Liver (tissue), 9 donors: ENCODE data around the gene MTFR1L. TPM values are rescaled to one million over a fixed set of nuclear protein-coding genes. Genes with fewer than 3 reads are reported as not detected.

Experiments used
- DNase-seq: peaks from one replicate; pipeline ENCODE4 v3.0.0-alpha.2; 2017; ENCODE audit warnings: low spot score
- H3K27ac ChIP-seq, 2 donors: one replicate each; pipeline ENCODE4 v1.7.0; 2013; ENCODE audit warnings: inconsistent platforms in 2 of 2, low read length in 2 of 2, control low read depth in 1 of 2, low read depth in 1 of 2, mild to moderate bottlenecking in 1 of 2
- H3K27me3 ChIP-seq, 4 donors: one replicate each; pipeline versions ENCODE4 v1.6.1 to v1.7.0; 2013; ENCODE audit warnings: low read length in 3 of 4, inconsistent platforms in 1 of 4, mild to moderate bottlenecking in 1 of 4, moderate library complexity in 1 of 4; ENCODE audit not compliant: control insufficient read depth in 4 of 4, insufficient read depth in 4 of 4
- H3K36me3 ChIP-seq, 4 donors: one replicate each; pipeline versions ENCODE4 v1.6.1 to v1.7.0; 2013; ENCODE audit warnings: low read length in 3 of 4, mild to moderate bottlenecking in 3 of 4, low read depth in 1 of 4, moderate library complexity in 1 of 4; ENCODE audit not compliant: control insufficient read depth in 4 of 4, insufficient read depth in 3 of 4
- H3K4me1 ChIP-seq, 4 donors: one replicate each; pipeline versions ENCODE4 v1.6.1 to v1.7.0; 2013; ENCODE audit warnings: low read length in 3 of 4, mild to moderate bottlenecking in 3 of 4, moderate library complexity in 1 of 4; ENCODE audit not compliant: control insufficient read depth in 4 of 4, insufficient read depth in 4 of 4
- H3K4me3 ChIP-seq, 3 donors: one replicate each; pipeline versions ENCODE4 v1.6.1 to v1.7.0; 2013; ENCODE audit warnings: low read length in 3 of 3, control low read depth in 1 of 3, low read depth in 1 of 3, mild to moderate bottlenecking in 1 of 3
- H3K9ac ChIP-seq, 2 donors: one replicate each; pipeline ENCODE4 v1.7.0; 2013; ENCODE audit warnings: low read length in 2 of 2, mild to moderate bottlenecking in 2 of 2, moderate library complexity in 2 of 2, control low read depth in 1 of 2, low read depth in 1 of 2
- H3K9me3 ChIP-seq, 4 donors: one replicate each; pipeline versions ENCODE4 v1.6.1 to v1.7.0; 2013; ENCODE audit warnings: low read length in 3 of 4; ENCODE audit not compliant: control insufficient read depth in 4 of 4
- ATF3 ChIP-seq: IDR thresholded peaks from 2 replicates; pipeline ENCODE4 v1.6.1; 2016; ENCODE audit warnings: antibody characterized with exemption
- CTCF ChIP-seq: fragments of 150-350 bp; IDR thresholded peaks from 2 replicates; pipeline ENCODE4 v1.5.1; 2017; ENCODE audit warnings: improper control_type of control experiment, low read depth, low read length; ENCODE audit not compliant: missing input control
- EGR1 ChIP-seq, 2 donors: IDR thresholded peaks; 2 replicates each; pipeline ENCODE4 v1.6.1; 2016 to 2018; ENCODE audit warnings: antibody characterized with exemption in 2 of 2, low read depth in 2 of 2
- FOXA1 ChIP-seq: IDR thresholded peaks from 2 replicates; pipeline ENCODE4 v1.6.1; 2016; ENCODE audit warnings: antibody characterized with exemption
- HNF4A ChIP-seq, 2 donors: conservative IDR thresholded peaks; 2 replicates each; pipeline ENCODE4 v1.6.1; 2016; ENCODE audit warnings: antibody characterized with exemption in 2 of 2, mild to moderate bottlenecking in 2 of 2
- HNF4G ChIP-seq: IDR thresholded peaks from 2 replicates; pipeline ENCODE4 v1.6.1; 2016; ENCODE audit warnings: antibody characterized with exemption
- MAX ChIP-seq: IDR thresholded peaks from 2 replicates; pipeline ENCODE4 v1.6.1; 2016; ENCODE audit warnings: antibody characterized with exemption
- NR2F2 ChIP-seq: IDR thresholded peaks from 2 replicates; pipeline ENCODE4 v1.6.1; 2016; ENCODE audit warnings: antibody characterized with exemption
- RAD21 ChIP-seq, 2 donors: IDR thresholded peaks; 2 replicates each; pipeline ENCODE4 v1.6.1; 2016; ENCODE audit warnings: antibody characterized with exemption in 2 of 2, mild to moderate bottlenecking in 2 of 2
- RXRA ChIP-seq, 2 donors: IDR thresholded peaks; 2 replicates each; pipeline ENCODE4 v1.6.1; 2017 to 2018; ENCODE audit warnings: antibody characterized with exemption in 2 of 2, mild to moderate bottlenecking in 1 of 2
- SP1 ChIP-seq: IDR thresholded peaks from 2 replicates; pipeline ENCODE4 v1.6.1; 2018; ENCODE audit warnings: antibody characterized with exemption, mild to moderate bottlenecking
- TAF1 ChIP-seq: conservative IDR thresholded peaks from 2 replicates; pipeline ENCODE4 v1.6.1; 2016; ENCODE audit warnings: antibody characterized with exemption, mild to moderate bottlenecking
- ZBTB33 ChIP-seq: IDR thresholded peaks from 2 replicates; pipeline ENCODE4 v1.6.1; 2016; ENCODE audit warnings: antibody characterized with exemption
- WGBS: extraction: QIAGEN DNeasy Blood & Tissue Kit; methylation state at CpG from one replicate; pipeline ENCODE4 v1.1.7; 2013; 5-methylcytosine and 5-hydroxymethylcytosine counted together
- polyA plus RNA-seq, 2 donors: library from polyadenylated mRNA; stranded (reverse) in 1 of 2; unstranded in 1 of 2; fragments of 200-250 nt in 1 of 2; fragments of >200 nt in 1 of 2; fragmentation: Nextera tagmentation in 1 of 2; extraction: Ambion mirVana in 1 of 2; gene quantifications; one replicate each; pipeline versions ENCODE4 v1.2.1 to v1.2.3, GENCODE V29; 2013 to 2015
- total RNA-seq, 2 donors: library from RNA; depleted of rRNA; stranded (reverse); fragments of >200 nt; gene quantifications; one replicate each; pipeline ENCODE4 v1.2.3, GENCODE V29; 2014
- donor health status: healthy.
- donor health status: healthy.
- donor health status: healthy.
- donor health status: healthy.
- donor health status: healthy.

MTFR1L gene
- total and polyA plus RNA-seq, 4 donors = 22.5 to 48.4 (median 40.2) TPM

GRCh38 chr1:25780318-25781129 lies 39.2 kb upstream of the MTFR1L start:
- no peak overlapping the region for H3K4me3 ChIP-seq
- no peak overlapping the region for H3K9ac ChIP-seq
- H3K4me1 ChIP-seq = peaks cover 6 to 14% (median 12%) of the 10 kb centered on the region in 4 donors

GRCh38 chr1:25781130-25781433 lies 38.7 kb upstream of the MTFR1L start:
- TF ChIP-seq HNF4G (no peak), EGR1 (IDR thresholded peaks at IDR 0.05; ENCODE audit: low read depth in 2 of 2) (no peak), NR2F2 (peak; percentile 24), RXRA (IDR thresholded peaks at IDR 0.05) (peak in 1 of 2 donors; percentile 15), HNF4A (conservative IDR thresholded peaks at IDR 0.05) (peak; percentile 37 to 73)
- H3K27ac ChIP-seq = no peak overlapping the region
- no peak for DNase-seq
- peaks cover 6 to 14% (median 12%) of the 10 kb centered on the region in 4 donors for H3K4me1 ChIP-seq
- 70% methylated on average over 3 of the region's 3 CpGs for whole genome bisulfite sequencing
- H3K36me3 ChIP-seq = peaks cover 0 to 7% (median 0%) of the 10 kb centered on the region in 4 donors
- H3K9ac ChIP-seq = no peak overlapping the region
- no peaks in the 10 kb centered on the region for H3K27me3 ChIP-seq
- no peaks in the 10 kb centered on the region for H3K9me3 ChIP-seq
- no peak overlapping the region for H3K4me3 ChIP-seq

More at GRCh38 chr1:25780318-25781129, 39.2 kb upstream of the MTFR1L start:
- 75% methylated on average over 14 of the region's 14 CpGs for WGBS
- DNase-seq = no peak
- Histone ChIP-seq H3K9me3 (no peaks in the 10 kb centered on the region), H3K27me3 (no peaks in the 10 kb centered on the region), H3K36me3 (peaks cover 0 to 7% (median 0%) of the 10 kb centered on the region in 4 donors), H3K27ac (no peak overlapping the region)
- TF ChIP-seq RAD21 (IDR thresholded peaks at IDR 0.05) (no peak), SP1 (peak; percentile 35), NR2F2 (no peak), HNF4G (no peak), CTCF (no peak), HNF4A (conservative IDR thresholded peaks at IDR 0.05) (peak in 1 of 2 donors; percentile 13), ZBTB33 (no peak), FOXA1 (no peak), MAX (no peak), RXRA (IDR thresholded peaks at IDR 0.05) (no peak)

GRCh38 chr1:25782608-25783201 lies 37.0 kb upstream of the MTFR1L start:
- H3K36me3 ChIP-seq = peaks cover 0 to 10% (median 0%) of the 10 kb centered on the region in 4 donors

More at GRCh38 chr1:25782608-25783201, 37.0 kb upstream of the MTFR1L start:
- H3K27ac ChIP-seq = no peak overlapping the region
- TF ChIP-seq RXRA (IDR thresholded peaks at IDR 0.05) (no peak), ZBTB33 (no peak), EGR1 (IDR thresholded peaks at IDR 0.05; ENCODE audit: low read depth in 2 of 2) (no peak), ATF3 (no peak), CTCF (no peak), HNF4A (conservative IDR thresholded peaks at IDR 0.05) (no peak), HNF4G (no peak), FOXA1 (no peak), TAF1 (no peak), NR2F2 (no peak)
- no peak for DNase-seq
- no peak overlapping the region for H3K4me3 ChIP-seq
- no peaks in the 10 kb centered on the region for H3K27me3 ChIP-seq
- WGBS = 84% methylated on average over 18 of the region's 18 CpGs
- H3K9ac ChIP-seq = no peak overlapping the region
- H3K9me3 ChIP-seq = no peaks in the 10 kb centered on the region
- peaks cover 6 to 14% (median 12%) of the 10 kb centered on the region in 4 donors for H3K4me1 ChIP-seq
